ENCODE data around the gene NACC1.
"Not testable (repeated sequence)": the region's sequence is repeated elsewhere in the genome, so short reads cannot be mapped to it uniquely, and the experiment has no call there.

The NACC1 gene

DNA sequence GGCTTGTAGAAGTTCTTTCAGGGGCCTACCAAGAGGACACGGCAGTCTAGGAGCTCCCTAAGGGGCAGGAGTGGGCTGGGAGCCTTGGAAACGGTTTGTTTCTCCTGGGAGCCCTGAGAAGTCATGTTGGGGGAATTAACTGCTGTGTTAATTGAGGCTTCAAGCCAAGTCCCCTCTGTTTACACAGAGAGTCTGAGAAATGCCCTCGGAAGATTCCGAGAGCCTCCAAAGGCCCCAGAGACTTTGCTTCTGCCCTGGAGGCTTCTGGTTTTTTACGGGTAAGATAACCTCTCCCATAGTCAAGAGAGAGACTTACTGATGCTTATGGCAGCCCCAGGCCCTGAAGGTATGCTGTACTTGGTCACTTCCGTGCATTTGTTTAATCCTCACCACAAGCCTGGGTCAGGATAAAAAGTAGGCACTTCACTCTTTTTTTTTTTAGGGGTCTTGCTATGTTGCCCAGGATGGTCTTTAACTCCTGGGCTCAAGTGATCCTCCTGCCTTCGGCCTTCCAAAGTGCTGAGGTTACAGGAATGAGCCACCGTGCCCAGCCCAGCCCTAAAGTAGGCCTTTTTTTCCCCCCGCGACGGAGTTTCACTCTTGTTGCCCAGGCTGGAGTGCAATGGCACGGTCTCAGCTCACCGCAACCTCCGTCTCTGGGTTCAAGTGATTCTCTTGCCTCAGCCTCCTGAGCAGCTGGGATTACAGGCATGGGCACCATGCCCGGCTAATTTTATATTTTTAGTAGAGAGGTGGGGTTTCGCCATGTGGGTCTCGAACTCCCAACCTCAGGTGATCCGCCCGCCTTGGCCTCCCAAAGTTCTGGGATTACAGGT, 47.3 kb downstream of the NACC1 start:
- FAIRE-seq: no peak

DNA sequence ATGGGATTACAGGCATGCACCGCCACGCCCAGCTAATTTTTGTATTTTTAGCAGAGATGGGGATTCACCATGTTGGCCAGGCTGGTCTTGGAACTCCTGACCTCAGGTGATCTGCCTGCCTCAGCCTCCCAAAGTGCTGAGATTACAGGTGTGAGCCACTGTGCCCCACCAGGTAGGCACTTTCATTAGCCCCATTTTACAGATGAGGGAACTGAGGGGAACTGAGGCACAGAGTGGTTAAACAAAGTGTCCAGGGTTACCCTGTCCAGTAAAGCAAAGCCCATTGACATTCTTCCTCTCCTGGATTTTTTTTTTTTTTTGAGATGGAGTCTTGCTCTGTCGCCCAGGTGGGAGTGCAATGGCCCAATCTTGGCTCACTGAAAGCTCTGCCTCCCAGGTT, 48.1 kb downstream of the NACC1 start:
- FAIRE-seq: not testable (repeated sequence)

DNA sequence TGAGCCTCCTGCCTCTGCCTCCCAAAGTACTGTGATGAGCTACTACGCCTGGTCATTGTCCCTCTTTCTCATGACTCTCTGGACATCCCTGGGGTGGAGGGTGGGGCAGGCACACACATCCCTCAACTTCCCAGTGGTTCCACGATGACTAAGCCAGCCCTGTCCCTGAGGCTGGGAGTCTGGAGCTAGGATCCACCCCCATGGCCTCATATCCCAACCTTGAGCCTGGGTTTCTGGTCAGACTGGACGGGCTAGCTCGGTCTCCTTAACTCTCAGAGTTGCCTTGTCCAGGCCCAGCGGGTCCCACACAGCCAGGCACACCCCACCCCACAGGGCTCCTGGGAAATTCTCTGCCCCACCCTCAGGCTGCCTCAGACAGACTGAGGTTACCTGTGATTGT, 51.7 kb downstream of the NACC1 start:
- FAIRE-seq: no peak

DNA sequence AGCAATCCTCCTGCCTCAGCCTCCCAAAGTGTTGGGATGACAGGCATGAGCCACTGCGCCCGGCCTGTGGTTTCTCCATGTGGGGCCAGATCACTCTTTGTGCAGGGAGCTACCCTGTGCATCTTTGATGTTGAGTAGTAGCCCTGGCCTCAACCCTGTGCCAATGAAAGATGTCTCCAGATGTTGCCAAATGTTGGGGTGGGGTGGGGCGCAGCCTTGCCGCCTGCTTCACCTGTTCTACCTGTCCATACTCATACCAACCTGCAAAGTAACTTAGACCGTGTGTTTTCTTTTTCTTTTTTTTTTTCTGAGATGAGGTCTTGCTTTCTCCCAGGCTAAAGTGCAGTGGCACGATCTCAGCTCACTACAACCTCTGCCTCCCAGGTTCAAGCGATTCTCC, 53.1 kb downstream of the NACC1 start:
- FAIRE-seq: no peak

DNA sequence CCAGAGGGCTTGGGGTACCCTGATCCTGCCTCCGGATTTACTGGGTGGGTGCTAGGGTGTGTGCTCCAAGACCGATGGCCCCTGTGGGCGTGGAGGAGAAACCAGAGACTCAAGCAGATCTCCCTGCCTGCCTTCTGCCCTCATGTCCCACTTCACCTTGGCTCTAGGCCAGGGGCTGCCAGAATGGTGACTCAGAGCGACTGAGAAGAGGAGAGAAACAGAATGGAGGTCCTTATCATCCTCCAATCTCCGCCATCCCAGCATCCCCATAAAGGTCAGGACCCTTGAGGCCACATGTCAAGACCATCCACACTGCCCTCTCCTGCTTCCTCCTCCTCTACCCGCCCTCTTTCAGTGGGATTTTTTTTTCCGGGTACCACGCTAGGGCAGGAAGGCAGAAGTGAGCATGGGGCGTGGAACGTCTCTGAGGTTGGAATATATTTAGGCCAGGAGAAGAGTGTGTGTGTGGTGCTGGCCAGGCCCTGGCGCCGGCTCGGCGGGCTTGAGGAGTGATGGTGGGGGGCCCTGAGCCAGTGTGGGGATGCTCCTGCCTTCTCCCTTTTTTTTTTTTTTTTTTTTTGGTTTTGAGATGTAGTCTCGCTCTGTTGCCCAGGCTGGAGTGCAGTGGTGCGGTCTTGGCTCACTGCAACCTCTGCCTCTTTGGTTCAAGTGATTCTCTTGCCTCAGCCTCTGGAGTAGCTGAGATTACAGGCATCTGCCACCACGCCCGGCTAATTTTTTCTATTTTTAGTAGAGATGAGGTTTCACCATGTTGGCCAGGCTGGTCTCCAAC, 54.5 kb downstream of the NACC1 start:
- FAIRE-seq: no peak

DNA sequence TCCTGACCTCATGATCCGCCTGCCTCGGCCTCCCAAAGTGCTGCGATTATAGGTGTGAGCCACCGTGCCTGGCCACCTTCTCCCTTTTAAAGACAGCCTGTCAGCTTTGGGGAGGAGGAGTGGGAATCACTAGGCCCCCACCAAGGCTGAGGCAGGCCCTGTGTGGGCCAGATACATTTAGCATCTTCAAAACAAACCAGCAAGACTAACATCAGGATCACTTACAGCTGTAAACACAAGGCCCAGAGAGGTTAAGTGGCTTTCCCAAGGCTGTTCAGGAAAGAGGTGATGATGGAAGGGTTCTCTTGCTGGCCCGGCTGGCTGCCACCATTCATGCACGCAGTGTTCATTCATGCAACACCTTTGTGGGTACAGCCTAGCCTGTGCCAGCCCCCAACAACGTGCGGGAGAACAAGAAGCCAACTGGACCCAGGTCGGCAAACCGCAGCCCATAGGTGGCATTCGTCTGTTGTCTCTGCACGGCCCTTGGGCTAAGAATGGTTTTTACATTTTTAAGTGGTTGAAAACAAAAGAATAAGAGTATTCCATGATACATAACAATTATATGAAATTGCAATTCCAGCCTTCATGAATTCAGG, 55.2 kb downstream of the NACC1 start:
- no peak for FAIRE-seq

DNA sequence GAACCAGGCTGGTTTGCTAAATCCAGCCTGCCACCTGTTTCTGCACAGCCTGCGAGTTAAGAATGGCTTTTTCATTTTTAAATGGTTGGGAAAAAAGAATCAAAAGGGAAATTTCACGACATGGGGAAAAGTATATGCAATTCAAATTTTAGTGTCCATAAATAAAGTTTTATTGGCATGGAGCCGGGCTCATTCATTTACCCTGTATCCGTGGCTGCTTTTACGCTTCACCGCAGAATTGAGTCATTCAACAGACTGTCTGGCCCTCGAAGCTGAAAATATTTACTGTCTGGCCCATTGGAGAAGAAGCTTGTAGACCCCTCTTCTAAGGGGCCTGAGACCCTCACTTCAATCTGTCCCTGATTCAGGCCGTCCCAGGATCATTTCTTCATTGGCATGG, 58.3 kb downstream of the NACC1 start:
- FAIRE-seq: no peak

DNA sequence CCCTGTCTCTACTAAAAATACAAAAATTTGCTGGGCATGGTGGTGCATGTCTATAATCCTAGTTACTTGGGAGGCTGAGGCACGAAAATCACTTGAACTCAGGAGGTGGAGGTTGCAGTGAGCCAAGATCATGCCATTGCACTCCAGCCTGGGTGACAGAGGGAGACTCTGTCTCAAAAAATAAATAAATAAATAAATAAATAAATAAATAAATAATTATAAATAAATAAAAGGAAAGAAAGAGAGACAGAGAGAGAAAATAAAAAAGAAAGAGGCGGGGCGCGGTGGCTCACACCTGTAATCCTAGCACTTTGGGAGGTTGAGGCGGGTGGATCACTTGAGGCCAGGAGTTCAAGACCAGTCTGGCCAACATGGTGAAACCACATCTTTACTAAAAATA, 59.5 kb downstream of the NACC1 start:
- FAIRE-seq: not testable (repeated sequence)

DNA sequence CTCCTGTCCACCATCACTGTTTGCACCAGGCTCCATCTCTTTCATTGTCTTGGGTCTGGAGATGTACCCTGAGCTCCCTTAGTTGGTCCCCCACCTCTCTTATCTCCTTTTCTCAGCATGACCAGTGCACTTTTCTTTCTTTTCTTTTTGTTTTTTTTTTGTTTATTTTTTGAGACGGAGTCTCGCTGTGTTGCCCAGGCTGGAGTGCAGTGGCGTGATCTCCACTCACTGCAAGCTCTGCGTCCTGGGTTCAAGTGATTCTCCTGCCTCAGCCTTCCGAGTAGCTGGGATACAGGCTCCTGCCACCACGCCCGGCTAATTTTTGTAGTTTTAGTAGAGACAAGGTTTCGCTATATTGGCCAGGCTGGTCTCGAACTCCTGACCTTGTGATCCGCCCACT, 60.2 kb downstream of the NACC1 start:
- not testable (repeated sequence) for FAIRE-seq

DNA sequence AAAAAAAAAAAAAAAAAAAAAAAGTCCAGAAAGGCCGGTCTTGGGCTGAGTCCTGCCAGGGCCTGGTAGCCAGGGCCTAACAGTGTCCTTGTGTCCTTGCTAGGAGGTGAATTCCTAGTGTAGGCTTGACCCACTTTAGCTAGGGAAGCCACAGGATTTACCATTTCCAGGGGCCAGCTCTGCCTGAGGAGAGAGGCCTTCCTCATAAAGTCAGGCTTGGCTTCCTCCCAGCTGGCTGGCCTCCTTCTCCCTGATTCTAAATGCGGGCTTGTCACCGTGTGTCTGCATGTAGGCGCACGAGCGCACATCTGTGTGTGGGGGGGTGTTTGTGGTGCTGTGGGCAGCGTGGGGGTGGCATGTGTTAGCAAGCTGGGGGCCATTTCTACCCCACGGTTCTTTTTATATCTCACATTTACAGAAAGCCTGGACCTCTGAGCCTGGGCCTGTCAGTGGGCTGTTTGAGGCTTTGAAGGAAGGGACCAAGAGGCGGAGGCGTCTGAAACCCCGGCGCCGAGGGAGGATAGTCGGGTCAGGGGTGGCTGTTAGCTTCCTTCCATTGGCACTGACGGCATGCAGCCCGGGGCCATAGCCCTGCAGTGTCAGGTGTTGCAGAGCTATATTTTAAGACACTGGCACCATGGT, 63.8 kb downstream of the NACC1 start:
- FAIRE-seq: no peak

DNA sequence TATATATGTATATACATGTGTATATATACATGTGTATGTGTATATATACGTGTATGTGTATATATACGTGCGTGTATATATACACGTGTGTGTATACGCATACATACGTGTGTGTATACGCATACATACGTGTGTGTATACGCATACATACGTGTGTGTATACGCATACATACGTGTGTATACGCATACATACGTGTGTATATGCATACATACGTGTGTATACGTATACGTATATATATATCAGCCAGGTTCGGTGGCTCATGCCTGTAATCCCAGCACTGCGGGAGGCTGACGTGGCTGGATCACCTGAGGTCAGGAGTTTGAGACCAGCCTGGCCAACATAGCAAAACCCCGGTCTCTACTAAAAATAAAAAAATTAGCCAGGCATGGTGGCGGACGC, 66.9 kb downstream of the NACC1 start:
- FAIRE-seq: not testable (repeated sequence)

DNA sequence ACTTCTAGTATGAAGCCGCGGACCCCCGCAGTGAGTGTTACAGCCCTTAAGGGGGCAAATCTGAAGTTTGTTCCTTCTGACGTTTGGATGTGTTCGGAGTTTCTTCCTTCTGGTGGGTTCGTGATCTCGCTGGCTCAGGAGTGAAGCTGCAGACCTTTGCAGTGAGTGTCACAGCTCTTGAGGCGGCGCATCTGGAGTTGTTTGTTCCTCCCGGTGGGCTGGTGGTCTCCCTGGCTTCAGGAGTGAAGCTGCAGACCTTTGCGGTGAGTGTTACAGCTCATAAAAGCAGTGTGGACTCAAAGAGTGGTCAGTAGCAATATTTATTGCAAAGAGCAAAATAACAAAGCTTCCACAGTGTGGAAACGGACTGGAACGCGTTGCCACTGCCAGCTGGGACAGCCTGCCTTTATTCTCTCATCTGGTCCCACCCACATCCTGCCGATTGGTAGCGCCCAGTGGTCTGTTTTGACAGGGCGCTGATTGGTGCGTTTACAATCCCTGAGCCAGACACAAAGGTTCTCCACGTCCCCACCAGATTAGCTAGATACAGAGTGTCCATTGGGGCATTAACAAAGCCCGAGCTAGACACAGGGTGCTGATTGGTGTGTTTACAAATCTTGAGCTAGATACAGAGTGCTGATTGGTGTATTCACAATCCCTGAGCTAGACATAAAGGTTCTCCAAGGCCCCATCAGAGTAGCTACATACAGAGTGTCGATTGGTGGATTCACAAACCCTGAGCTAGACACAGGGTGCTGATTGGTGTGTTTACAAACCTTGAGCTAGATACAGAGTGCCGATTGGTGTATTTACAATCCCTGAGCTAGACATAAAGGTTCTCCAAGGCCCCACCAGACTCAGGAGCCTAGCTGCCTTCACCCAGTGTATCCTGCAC, 67.9 kb downstream of the NACC1 start:
- not testable (repeated sequence) for FAIRE-seq

DNA sequence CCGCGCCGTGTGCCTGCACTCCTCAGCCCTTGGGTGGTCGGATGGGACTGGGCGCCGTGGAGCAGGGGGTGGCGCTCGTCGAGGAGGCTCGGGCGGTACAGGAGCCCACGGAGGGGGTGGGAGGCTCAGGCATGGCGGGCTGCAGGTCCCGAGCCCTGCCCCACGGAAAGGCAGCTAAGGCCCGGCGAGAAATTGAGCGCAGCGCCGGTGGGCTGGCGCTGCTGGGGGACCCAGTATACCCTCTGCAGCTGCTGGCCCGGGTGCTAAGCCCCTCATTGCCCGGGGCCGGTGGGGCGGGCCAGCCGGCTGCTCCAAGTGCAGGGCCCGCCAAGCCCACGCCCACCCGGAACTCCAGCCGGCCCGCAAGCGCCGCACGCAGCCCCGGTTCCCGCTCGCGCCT, 68.6 kb downstream of the NACC1 start:
- not testable (repeated sequence) for FAIRE-seq

DNA sequence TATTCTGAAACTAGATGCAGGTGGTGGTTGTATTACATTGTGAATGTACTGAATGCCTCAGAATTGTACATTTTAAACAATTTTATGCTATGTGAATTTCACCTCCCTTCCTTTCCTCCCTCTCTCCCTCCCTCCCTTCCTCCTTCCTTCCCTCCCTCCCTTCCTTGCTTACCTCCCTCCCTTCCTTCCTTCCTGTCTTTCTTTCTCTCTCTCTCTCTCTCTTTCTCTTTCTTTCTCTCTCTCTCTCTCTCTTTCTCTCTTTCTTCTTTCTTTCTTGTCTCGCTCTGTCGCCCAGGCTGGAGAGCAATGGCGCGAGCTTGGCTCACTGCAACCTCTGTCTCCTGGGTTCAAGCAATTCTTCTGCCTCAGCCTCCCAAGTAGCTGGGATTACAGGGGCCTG, 69.4 kb downstream of the NACC1 start:
- FAIRE-seq: no peak

DNA sequence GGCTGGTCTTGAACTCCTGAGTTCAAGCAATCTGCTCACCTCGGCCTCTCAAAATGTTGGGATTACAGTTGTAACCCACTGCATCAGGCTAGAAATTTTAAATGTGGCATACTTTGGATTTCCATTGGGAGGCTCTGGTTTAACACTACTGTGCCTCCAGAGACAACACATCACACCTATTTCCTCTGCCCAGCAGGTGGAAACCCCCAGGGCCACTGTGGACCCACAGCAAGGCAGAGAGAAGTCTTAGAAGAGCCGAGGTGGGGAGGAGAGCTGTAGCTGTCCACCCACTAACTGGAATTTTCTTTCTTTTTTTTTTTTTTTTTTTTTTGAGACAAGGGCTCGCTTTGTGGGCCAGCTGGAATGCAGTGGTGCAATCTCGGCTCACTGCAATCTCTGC, 71.5 kb downstream of the NACC1 start:
- no peak for FAIRE-seq
